GM19455 (cell line): ENCODE measurements around the gene RBMY1D.
A peak's percentile ranks its signal among the peaks of the same experiment; 100 is the strongest.
"Not testable (repeated sequence)": the region's sequence is repeated elsewhere in the genome, so short reads cannot be mapped to it uniquely, and the experiment has no call there.

Experiments
- ATAC-seq: cut with Tn5 transposase; IDR thresholded peaks from one replicate; pipeline ENCODE4 v1.9.1; 2021; ENCODE audit not compliant: unreplicated experiment

The RBMY1D gene

DNA sequence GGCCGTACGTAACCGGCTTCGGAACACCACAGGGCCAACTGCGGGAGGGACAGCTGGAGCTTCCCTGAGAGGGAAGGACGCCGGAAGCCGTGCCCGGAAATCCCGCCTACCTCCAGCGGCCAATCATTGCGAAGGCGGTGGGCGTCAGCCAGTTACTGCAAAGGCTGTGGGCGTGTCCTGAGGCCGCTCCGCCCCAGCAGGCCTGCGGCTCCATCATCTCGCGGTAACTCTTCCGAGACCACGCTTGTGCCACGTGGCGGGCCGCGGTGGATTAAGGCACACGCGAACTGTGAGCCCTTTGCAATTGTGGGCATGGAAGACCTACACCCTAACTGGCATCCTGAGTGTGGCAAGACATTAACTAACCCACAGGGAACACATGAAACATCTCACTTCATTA lies at the start of gene RBMY1D:
Gene RBMY1D, minus strand, starts transcription at position 101 of the 400 bp plus-strand sequence. CDS start 2,013 bp downstream, outside the sequence.
- not testable (repeated sequence) for ATAC-seq

DNA sequence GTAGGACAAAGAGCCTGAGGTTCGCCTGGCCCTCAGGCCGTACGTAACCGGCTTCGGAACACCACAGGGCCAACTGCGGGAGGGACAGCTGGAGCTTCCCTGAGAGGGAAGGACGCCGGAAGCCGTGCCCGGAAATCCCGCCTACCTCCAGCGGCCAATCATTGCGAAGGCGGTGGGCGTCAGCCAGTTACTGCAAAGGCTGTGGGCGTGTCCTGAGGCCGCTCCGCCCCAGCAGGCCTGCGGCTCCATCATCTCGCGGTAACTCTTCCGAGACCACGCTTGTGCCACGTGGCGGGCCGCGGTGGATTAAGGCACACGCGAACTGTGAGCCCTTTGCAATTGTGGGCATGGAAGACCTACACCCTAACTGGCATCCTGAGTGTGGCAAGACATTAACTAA lies 23.6 kb upstream of the RBMY1D start, which contains the start of gene RBMY1E:
Gene RBMY1E, minus strand, starts transcription at position 101 of the 400 bp plus-strand sequence. CDS start 1,978 bp downstream, outside the sequence.
- ATAC-seq, result not testable (repeated sequence)

DNA sequence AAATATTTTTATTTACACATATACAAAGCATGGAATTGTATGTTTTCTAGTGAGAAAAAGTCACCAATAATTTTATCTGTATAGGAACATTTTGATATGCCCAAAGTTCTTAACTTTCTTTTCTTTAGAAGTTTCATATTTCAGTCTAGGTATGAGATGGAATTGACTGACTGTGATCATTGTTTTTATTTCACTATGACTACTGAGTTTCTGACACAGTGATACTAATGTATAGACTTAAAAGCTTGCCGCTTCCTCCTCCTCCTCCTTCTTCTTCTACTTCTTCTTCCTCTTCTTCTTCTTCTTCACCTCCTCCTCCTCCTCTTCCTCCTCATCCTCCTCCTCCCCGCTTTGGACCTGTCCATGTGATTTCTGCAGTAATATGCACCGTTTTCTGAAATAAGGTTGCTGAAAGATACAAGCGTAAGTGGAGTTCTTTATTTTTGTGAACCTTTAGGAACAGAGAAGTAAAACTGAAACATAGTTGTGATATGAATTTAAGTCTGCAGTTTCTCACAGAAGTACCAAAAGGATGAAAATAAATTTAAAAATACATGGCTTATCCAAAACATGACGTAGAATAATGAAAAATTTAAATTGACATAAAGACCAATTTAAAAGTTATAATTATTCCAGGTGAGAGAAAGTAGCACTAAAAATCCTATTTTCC lies 24.8 kb downstream of the RBMY1D start:
- ATAC-seq, result peak; percentile 93

DNA sequence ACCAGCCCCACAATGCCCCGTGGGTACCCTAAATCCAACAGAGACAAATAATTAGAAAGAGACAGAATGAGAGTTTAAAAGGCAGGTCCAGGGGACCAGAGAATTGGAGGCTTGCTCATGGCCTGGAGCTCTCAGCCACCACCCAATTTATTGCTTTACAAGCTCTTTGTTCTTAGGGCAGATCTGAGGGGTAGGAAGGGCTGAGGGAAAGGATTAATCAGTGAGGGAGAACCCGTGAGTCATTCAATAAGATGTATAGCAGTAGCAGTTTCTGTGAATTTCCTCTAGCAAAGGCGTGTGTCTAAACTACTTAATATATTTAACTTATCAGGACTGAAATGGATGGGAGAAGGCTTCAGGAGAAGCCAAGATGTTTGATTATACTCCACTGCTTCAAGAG lies 48.8 kb downstream of the RBMY1D start:
- ATAC-seq, result no peak

DNA sequence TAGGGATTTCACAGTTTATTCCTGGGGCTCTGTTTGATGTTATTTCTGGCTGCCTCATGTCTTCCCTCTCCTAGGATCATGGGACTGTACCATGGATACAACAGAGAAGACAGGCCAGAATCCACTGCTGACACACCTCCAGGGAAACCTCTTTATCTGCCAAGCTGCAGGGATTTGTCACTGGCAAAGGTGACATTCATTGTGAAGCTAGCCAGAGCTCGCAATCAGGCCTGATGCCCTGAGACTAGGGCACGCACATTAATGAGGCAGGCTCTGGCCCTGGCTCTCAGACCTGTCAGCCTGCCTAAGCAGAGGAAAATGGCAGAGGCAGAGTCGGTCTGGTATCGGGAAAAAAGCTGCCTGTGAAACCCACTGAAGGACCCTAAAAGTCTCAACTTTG lies 52.2 kb downstream of the RBMY1D start:
- ATAC-seq, result no peak

DNA sequence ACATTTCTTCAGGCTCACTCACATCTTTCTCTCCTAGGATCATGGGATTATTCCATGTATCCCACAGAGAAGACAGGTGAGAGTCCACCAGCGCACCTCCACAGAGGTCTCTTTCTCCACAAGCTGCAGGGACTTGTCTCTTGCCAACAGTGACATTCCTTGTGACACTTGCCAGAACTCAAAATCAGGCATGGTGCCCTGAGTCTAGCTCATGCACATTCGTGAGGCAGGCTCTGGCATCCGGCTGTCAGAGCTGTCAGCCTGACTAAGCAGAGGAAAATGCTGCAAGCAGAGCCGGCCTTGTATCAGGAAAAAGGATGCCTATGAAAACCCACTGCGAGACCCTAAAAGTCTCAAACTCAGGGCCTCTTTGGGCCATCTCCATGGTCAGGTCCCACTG lies 54.8 kb downstream of the RBMY1D start:
- ATAC-seq, result no peak

DNA sequence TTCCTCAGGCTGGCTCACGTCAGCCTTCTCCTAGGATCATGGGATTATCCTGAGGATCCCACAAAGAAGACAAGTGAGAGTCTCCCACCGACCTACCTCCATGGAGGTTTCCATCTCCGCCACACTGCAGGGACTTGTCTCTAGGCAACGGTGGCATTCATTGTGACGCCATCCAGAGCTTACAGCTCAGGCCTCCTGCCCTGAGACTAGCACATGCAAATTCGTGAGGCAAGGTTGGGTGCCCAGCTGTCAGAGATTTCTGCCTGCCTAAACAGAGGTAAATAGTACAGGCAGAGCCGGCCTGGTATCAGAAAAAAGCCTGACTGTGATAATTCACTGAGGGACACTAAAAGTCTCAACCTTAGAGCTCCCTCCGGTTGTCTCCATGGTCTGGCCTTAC lies 58.0 kb downstream of the RBMY1D start:
- no peak for ATAC-seq

DNA sequence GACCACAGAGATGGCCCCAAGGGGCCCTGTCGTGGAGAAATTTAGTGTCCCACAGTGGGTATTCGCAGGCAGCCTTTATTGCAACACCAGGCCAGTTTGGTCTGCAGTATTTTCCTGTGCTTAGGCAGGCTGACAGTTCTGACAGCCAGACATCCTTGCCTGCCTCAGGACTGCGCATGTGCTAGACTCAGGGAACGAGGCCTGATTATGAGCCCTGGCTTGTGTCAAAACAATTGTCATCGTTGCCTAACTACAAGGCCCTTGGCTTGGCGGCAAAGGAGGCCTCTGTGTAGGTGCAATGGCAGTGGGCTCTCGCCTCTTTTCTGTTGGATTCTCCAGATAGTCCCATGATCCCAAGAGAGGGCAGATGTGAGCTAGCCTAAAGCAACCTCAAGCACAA lies 59.3 kb downstream of the RBMY1D start:
- no peak for ATAC-seq
